Spinal cord (tissue), 10 donors: ENCODE data around the gene MNT. TPM values are rescaled to one million over a fixed set of nuclear protein-coding genes. Genes with fewer than 3 reads are reported as not detected.

Experiments used
- DNase-seq, 6 donors: peaks; one replicate each; pipeline versions ENCODE4 v3.0.0 to v3.0.0-alpha.2; 2013 to 2015; ENCODE audit warnings: low spot score in 6 of 6, low read depth in 4 of 6
- H3K27ac ChIP-seq: one replicate; pipeline ENCODE4 v1.5.1; 2013; ENCODE audit warnings: low read depth, low read length, control low read depth
- H3K27me3 ChIP-seq: one replicate; pipeline ENCODE4 v1.6.1; 2013; ENCODE audit warnings: low read length; ENCODE audit not compliant: control insufficient read depth, insufficient read depth
- H3K36me3 ChIP-seq: one replicate; pipeline ENCODE4 v1.6.1; 2013; ENCODE audit warnings: low read length; ENCODE audit not compliant: control insufficient read depth, insufficient read depth
- H3K4me1 ChIP-seq: one replicate; pipeline ENCODE4 v1.6.1; 2013; ENCODE audit warnings: low read length; ENCODE audit not compliant: control insufficient read depth, insufficient read depth
- H3K4me3 ChIP-seq: one replicate; pipeline ENCODE4 v1.5.1; 2013; ENCODE audit warnings: low read depth, low read length, control low read depth
- H3K9me3 ChIP-seq: one replicate; pipeline ENCODE4 v1.6.1; 2013; ENCODE audit warnings: low read length; ENCODE audit not compliant: control insufficient read depth, insufficient read depth
- WGBS: methylation state at CpG from one replicate; pipeline ENCODE4 v1.1.5; 2013; ENCODE audit warnings: missing lambda C conversion rate; ENCODE audit not compliant: insufficient coverage; 5-methylcytosine and 5-hydroxymethylcytosine counted together
- polyA plus RNA-seq, 2 donors: library from polyadenylated mRNA; unstranded; fragments of 120-200 nt; gene quantifications; one replicate each; pipeline ENCODE4 v1.2.1, GENCODE V29; 2013; ENCODE audit not compliant: insufficient read length in 2 of 2
- total RNA-seq, 2 donors: library from RNA; depleted of rRNA in 1 of 2; stranded (reverse); fragments of 120-200 nt in 1 of 2; fragments of >200 nt in 1 of 2; gene quantifications; one replicate each; pipeline versions ENCODE4 v1.2.3 to v1.2.4, GENCODE V29; 2013 to 2014
- donor health status: healthy.

Gene MNT
- total and polyA plus RNA-seq, 4 donors: 6.2 to 34.0 (median 20.0) TPM

DNA sequence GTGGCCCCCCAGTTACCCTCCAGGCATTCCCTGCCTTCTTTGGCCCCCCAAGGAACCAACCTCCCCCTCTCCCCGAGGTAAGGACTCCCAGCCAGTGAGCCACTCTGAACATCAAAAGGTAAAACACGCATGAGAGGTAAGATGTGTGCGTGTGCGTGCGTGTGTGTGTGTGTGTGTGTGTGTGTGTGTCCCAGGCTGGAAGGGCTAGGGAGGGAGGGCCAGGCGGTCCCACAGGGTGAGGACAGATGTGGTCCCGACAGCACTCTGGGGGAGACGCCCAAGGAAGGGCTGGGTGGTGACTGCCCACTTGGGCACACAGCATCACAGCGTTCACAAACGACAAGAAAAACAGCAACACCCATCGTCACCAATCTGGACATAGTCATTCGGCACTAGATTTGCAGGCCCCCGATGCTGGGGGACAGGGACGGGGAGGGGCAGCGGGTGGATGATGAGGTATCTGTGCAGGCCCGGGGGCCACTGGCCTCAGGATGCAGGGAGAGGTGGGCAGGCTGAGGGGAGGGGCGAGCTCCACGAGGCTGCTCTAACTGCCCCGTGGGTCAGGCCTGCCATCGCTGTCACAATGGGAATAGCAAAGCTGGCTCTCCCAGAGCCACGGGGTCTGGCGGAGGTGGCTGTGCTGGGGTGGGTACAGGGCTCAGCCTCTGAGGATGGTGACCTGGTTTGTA is 16.3 kb downstream of the MNT start:
- Histone ChIP-seq H3K27me3 (no peaks in the 10 kb centered on the region), H3K9me3 (no peaks in the 10 kb centered on the region), H3K36me3 (peaks cover 82% of the 10 kb centered on the region), H3K27ac (no peak overlapping the region), H3K4me3 (no peak overlapping the region), H3K4me1 (peaks cover 45% of the 10 kb centered on the region)
- no peak for DNase-seq
- WGBS: 51% methylated on average over 14 of the region's 22 CpGs

DNA sequence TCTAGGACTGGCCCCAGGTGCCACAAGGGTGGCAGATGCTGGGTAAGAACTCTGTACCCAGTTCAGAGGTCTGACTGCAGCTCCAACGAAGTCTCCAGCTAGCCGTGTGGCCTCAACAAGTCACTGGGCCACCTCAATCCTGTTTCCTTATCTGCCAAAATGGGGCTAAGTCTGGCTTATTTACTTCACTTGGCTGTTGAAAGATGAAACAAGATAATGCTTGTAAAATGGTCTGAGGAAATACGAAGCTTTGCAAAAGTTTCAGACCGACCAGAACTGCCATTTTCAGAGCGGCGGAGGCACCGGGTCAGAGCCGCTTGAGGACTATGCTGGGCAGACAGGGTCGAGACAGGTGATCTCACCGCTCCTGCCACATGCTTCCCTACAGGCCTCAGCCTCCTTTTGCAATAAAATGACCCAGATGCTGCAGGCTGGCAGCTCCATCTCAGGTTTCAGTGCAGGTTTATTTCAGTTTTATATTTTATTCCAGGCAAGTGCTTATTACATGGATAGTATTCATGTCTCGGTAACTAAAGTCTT is 17.2 kb downstream of the MNT start:
- Histone ChIP-seq H3K9me3 (no peaks in the 10 kb centered on the region), H3K36me3 (peaks cover 86% of the 10 kb centered on the region)

DNA sequence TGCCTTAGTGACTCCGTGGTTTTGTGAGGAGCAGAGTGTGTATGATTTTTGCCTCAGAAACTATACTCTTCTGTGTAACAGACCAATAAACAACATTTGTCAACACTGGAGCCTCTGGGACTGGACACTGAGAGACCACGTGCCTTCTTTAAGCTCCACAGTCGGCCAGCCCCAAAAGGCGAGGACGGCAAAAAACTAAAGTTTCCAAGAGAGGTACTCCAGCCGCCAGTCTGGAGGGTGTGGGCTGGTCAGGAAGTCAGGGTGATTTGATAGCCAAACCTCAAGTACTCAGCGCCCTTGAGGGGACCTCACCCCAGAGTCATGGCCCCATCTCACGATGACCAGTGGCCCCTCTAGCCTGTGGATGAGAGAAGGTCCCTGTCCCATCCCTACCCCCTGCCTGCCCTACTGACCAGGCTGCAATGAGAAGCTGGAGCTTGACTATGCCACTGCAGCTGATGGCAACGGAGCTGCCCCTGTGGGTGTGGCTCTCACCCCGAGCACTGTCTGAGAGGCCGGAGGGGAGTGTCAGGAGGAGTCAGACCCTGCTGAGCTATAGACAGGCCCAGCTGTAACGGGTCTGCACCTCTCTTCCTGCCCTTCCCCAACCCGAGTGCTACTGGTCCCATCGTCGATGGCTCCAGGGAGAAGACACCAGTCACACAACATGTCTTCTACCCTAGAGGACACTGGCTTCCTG is 19.8 kb downstream of the MNT start:
- peaks cover 85% of the 10 kb centered on the region for H3K36me3 ChIP-seq
- H3K9me3 ChIP-seq: no peaks in the 10 kb centered on the region
- WGBS: 76% methylated on average over 11 of the region's 15 CpGs
- peaks cover 27% of the 10 kb centered on the region for H3K4me1 ChIP-seq
- no peaks in the 10 kb centered on the region for H3K27me3 ChIP-seq
- DNase-seq: no peak
- no peak overlapping the region for H3K4me3 ChIP-seq
- H3K27ac ChIP-seq: no peak overlapping the region

More for the DNA sequence above, 17.2 kb downstream of the MNT start:
- H3K27ac ChIP-seq: no peak overlapping the region
- no peaks in the 10 kb centered on the region for H3K27me3 ChIP-seq
- DNase-seq: no peak
- peaks cover 39% of the 10 kb centered on the region for H3K4me1 ChIP-seq
- no peak overlapping the region for H3K4me3 ChIP-seq
- 85% methylated on average over 10 of the region's 11 CpGs for WGBS

DNA sequence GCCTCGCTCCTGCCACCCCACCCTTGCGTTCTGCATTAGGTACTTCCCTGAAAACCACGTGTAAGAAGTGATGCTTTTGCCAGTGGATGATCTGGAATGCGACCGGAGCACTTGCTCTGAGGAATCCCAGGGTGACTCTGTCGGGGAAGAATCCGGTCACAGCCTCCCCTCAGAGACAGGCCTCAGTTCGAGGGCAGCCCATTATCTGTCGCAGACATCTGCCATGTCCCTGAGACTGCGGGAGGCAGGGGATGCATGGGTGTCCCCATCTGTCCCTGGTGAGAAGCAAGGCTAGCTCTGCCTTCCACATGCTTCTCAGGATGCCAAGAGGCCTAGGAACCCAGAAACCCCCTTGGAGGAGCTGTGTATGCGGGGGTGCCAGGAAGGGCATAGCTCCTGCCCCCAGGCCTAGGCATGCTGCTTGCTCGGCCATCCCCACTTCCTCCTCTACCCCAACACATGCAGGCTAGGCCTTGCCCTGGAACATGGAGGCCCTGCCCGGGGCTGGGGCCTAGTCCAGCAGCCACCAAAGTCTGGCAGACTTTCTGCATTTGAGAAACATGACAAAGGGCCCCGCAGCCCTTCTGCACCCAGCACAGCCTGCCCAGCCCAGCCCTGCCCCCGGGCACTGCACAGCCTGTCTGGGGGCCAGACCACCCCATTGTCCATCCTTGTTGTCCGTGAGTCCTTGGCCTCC is 20.5 kb downstream of the MNT start:
- no peak for DNase-seq
- Histone ChIP-seq H3K4me1 (peaks cover 20% of the 10 kb centered on the region), H3K36me3 (peaks cover 85% of the 10 kb centered on the region), H3K4me3 (no peak overlapping the region), H3K27me3 (no peaks in the 10 kb centered on the region), H3K9me3 (no peaks in the 10 kb centered on the region), H3K27ac (no peak overlapping the region)
- WGBS: 82% methylated on average over 16 of the region's 16 CpGs

DNA sequence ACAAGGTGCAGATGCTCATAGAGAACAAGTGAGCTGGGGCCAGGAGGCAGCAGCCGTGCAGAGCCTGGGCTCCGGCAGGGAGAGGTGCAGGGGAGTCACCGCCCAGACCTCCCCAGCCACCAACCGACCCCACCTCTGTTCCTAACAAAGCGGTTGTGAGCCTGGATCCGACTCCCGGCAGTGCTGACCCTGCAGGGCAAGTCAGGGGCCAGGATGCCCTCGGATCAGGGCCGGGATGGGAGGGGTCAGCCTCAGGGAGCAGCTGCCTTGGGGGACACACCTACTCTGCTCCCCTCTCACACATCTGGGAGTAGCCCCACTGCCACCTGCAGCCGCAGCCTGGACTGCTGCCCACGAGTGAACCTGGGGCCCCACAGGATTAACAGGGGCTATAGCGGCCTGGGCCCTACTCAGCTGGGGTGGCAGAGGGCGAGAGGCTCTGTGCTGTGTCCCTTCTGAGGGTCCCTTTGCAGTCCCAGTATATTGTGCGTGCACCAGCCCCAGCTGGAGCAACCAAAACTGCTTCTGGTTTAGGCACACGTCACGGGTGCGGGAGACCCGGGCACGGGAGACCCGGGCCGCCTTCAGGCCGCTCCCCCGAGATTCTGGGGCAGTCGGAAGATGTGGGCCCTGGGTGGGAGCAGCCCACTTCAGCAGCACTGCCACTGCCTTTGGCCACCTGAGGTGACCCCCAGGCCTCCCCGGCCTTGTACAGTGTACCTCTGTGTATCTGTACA is 21.2 kb downstream of the MNT start:
- Histone ChIP-seq H3K27me3 (no peaks in the 10 kb centered on the region), H3K4me3 (no peak overlapping the region), H3K9me3 (no peaks in the 10 kb centered on the region), H3K36me3 (peaks cover 86% of the 10 kb centered on the region), H3K27ac (no peak overlapping the region), H3K4me1 (peaks cover 13% of the 10 kb centered on the region)
- 85% methylated on average over 23 of the region's 25 CpGs for WGBS
- no peak for DNase-seq

DNA sequence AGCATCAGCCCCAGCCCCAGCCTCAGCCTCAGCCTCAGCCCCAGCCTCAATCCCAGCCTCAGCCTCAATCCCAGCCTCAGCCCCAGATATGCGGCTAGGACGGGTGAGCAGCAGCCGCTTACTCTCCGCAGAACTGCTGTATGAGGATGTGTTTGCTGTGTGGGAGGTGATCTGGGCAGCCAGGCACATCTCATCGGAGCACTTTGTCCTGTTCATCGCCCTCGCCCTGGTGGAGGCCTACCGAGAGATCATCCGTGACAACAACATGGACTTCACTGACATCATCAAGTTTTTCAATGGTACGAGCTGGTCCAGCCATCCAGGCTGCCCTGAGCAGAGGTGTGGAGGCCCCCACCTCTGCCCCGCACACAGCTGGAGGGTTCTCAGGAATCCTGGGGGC is 22.0 kb downstream of the MNT start:
- H3K27ac ChIP-seq: no peak overlapping the region
- H3K36me3 ChIP-seq: peaks cover 87% of the 10 kb centered on the region
- H3K4me1 ChIP-seq: peaks cover 11% of the 10 kb centered on the region
- H3K9me3 ChIP-seq: no peaks in the 10 kb centered on the region
- no peak for DNase-seq
- WGBS: 74% methylated on average over 3 of the region's 11 CpGs
- no peak overlapping the region for H3K4me3 ChIP-seq
- no peaks in the 10 kb centered on the region for H3K27me3 ChIP-seq

DNA sequence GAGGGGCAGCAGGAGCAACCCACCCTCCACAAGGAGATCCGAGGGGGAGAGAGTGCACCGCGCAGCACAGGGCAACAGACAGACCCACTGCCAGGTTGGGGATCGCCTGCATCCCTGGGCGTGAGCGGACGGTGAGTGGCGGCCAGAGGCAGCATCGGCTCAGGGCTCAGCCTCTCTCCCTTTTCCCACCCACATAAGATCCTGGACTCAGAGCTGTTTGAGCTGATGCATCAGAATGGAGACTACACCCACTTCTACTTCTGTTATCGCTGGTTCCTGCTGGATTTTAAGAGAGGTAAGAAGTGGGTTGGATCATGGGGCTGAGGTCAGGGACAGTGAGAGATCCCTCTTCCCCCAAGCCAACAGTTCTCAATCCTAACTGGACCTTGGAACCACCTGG is 23.2 kb downstream of the MNT start:
- DNase-seq: no peak
- H3K27ac ChIP-seq: no peak overlapping the region
- no peak overlapping the region for H3K4me3 ChIP-seq
- H3K4me1 ChIP-seq: peaks cover 3% of the 10 kb centered on the region
- H3K27me3 ChIP-seq: no peaks in the 10 kb centered on the region
- no peaks in the 10 kb centered on the region for H3K9me3 ChIP-seq
- peaks cover 90% of the 10 kb centered on the region for H3K36me3 ChIP-seq
- WGBS: no CpG with 5 or more reads among the region's 10 CpGs

DNA sequence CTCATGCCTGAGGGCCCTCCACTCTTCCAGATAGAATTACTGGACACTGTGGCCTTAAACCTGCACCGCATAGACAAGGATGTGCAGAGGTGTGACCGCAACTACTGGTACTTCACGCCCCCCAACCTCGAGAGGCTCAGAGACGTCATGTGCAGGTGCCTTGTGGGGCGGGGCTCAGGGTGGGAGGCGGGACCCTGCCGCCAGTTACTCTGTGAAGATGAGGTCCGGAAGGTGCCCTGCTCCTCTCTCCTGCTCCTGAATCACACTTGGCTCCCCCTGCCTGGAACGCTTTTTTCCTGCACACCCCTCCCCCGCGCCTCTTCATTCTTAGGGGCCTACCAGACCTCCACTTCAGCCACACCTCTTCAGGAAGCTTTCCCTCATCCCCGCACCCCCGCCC is 24.8 kb downstream of the MNT start:
- H3K36me3 ChIP-seq: peaks cover 97% of the 10 kb centered on the region
- no peaks in the 10 kb centered on the region for H3K9me3 ChIP-seq
- WGBS: 91% methylated on average over 14 of the region's 14 CpGs
- H3K27ac ChIP-seq: no peak overlapping the region
- H3K27me3 ChIP-seq: no peaks in the 10 kb centered on the region
- H3K4me3 ChIP-seq: no peak overlapping the region
- DNase-seq: no peak
- H3K4me1 ChIP-seq: no peaks in the 10 kb centered on the region

DNA sequence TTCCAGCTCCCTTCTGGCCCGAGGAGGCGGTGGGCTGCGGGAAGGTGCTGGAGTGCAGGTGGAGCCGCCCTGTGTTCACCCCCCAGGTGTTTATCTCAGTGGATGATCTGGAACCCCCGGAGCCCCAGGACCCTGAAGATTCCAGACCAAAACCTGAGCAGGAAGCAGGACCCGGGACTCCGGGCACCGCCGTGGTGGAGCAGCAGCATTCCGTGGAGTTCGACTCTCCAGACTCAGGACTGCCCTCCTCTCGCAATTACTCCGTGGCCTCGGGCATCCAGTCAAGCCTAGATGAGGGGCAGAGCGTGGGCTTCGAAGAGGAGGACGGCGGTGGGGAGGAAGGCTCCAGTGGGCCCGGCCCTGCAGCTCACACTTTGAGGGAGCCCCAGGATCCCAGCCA is 25.5 kb downstream of the MNT start:
- H3K36me3 ChIP-seq: peaks cover 96% of the 10 kb centered on the region
- no peak overlapping the region for H3K27ac ChIP-seq
- no peaks in the 10 kb centered on the region for H3K27me3 ChIP-seq
- H3K4me3 ChIP-seq: no peak overlapping the region
- no peak for DNase-seq
- H3K9me3 ChIP-seq: no peaks in the 10 kb centered on the region
- peaks cover 3% of the 10 kb centered on the region for H3K4me1 ChIP-seq
- WGBS: 95% methylated on average over 18 of the region's 19 CpGs
